Upper lobe of left lung (tissue), 4 donors: ENCODE results near the gene GTF2IRD1.

Experiments used
- CTCF ChIP-seq, 6 experiments: fragments of 450-650 bp in 4 of 6; fragments of 200-600 bp in 2 of 6; sonication (generic) in 2 of 6; IDR thresholded peaks; one replicate each; pipeline ENCODE4 v1.5.1; 2016 to 2019; ENCODE audit warnings: antibody characterized with exemption in 6 of 6
- POLR2A ChIP-seq, 4 donors: fragments of 450-650 bp; IDR thresholded peaks; one replicate each; pipeline ENCODE4 v1.5.1; 2016 to 2017; ENCODE audit warnings: antibody characterized with exemption in 4 of 4, mild to moderate bottlenecking in 2 of 4

DNA sequence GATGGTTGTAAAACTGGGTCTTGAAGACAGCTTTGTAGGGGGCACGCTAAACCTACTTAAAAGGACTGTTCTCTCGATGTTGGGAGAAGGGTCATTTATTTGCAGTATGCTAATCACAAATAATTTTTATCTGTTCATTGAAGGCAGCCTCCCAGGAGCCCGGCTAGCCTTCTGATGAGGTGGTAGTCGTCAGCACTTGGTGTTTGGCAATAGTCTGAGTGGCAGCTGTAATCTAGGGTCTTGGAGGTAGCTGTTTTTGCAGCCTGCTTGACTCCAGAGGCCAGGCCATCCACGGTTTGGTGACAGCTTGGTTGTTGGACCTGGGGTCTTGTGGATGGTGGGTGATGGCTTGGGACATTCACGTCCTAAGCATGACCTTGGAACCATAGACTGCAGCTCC is 2.2 kb downstream of the GTF2IRD1 start:
- TF ChIP-seq CTCF (IDR thresholded peaks at IDR 0.05) (no peak), POLR2A (IDR thresholded peaks at IDR 0.05) (no peak)
